Right cardiac atrium (tissue), 5 donors: ENCODE data around the gene TOR2A. TPM values are rescaled to one million over a fixed set of nuclear protein-coding genes. Genes with fewer than 3 reads are reported as not detected.
A peak's percentile ranks its signal among the peaks of the same experiment; 100 is the strongest.
"Not testable (repeated sequence)": the region's sequence is repeated elsewhere in the genome, so short reads cannot be mapped to it uniquely, and the experiment has no call there.

Experiments
- ATAC-seq, 2 donors: fragments of 200-7000 bp; cut with Tn5 transposase; one replicate each; pipeline versions ENCODE4 v1.8.0 to v1.9.1; 2020; ENCODE audit warnings: moderate library complexity in 2 of 2, mild to moderate bottlenecking in 1 of 2
- DNase-seq, 3 donors: peaks; one replicate each; pipeline ENCODE4 v3.0.0-alpha.2; 2020
- H3K27ac ChIP-seq: one replicate; pipeline ENCODE4 v1.5.1; 2013; ENCODE audit warnings: mild to moderate bottlenecking, low read length, control low read depth, moderate library complexity
- H3K27me3 ChIP-seq: one replicate; pipeline ENCODE4 v1.6.1; 2013; ENCODE audit not compliant: control insufficient read depth, insufficient read depth
- H3K4me1 ChIP-seq: one replicate; pipeline ENCODE4 v1.6.1; 2013; ENCODE audit warnings: low read length; ENCODE audit not compliant: control insufficient read depth, insufficient read depth
- H3K4me3 ChIP-seq: one replicate; pipeline ENCODE4 v1.5.1; 2013; ENCODE audit warnings: low read length, control low read depth
- H3K9me3 ChIP-seq: one replicate; pipeline ENCODE4 v1.6.1; 2013; ENCODE audit warnings: low read length; ENCODE audit not compliant: control insufficient read depth
- WGBS: extraction: QIAGEN DNeasy Blood & Tissue Kit; methylation state at CpG from one replicate; pipeline ENCODE4 v1.1.7; 2013; 5-methylcytosine and 5-hydroxymethylcytosine counted together
- intact Hi-C, 4 donors: fragments of 100-400 bp; cut with DNase I; formaldehyde crosslinking; loops; one replicate each; pipeline versions ENCODE4 v1.11.0 to v1.14.0; 2022 to 2023
- polyA plus RNA-seq: library from polyadenylated mRNA; stranded (reverse); fragments of 200-250 nt; gene quantifications from one replicate; pipeline ENCODE4 v1.2.3, GENCODE V29; 2013
- total RNA-seq, 4 donors: library from RNA; stranded (reverse); fragmentation: NEBNext Ultra II Directional; extraction: Animal tissue kit (Norgen Biotek cat#: 25700); gene quantifications; one replicate each; pipeline ENCODE4 v1.2.1, GENCODE V29; 2021
- donor health status: healthy with polysubstance abuse.
- donor health status: DM: no; HTN: yes; CAD: no.
- donor health status: DM: no; HTN: no; CAD: no.
- donor health status: DM: no; HTN: yes; CAD: no; lungs with severe emphysema.
- donor health status: DM: yes; HTN: yes; CAD: no.

TOR2A gene
- total and polyA plus RNA-seq, 5 donors: 3.1 to 3.9 (median 3.7) TPM

DNA sequence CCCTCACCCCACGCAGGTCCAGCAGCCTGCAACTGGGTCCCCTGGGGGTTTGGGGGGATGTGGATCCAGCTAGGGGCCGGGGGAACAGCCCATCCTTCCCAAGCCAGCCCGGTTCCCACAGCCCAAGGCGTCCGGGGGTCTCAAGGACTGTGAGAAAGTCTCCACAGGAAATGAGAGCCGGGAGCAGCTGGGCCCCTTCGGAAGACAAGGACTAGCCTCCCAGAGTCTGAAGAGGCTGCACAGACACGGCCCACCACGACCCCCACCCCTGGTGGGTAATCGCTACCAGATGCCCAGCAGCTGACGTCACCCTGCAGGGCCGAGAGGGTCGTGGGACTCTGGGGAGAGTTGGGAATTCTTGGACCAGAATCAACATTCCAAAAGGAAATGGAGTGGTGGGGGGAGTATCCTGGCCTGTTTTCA, 32.8 kb upstream of the TOR2A start:
- ATAC-seq (no peak), DNase-seq (peak in 2 of 3 donors; percentile 44 to 71)
- 30% methylated on average over 13 of the region's 13 CpGs for WGBS
- H3K4me1 ChIP-seq: peaks cover 2% of the 10 kb centered on the region
- intact Hi-C loops: no loop called here
- no peak overlapping the region for H3K4me3 ChIP-seq
- peak overlapping the region; percentile 65 for H3K27ac ChIP-seq
- H3K27me3 ChIP-seq: no peaks in the 10 kb centered on the region
- no peaks in the 10 kb centered on the region for H3K9me3 ChIP-seq

DNA sequence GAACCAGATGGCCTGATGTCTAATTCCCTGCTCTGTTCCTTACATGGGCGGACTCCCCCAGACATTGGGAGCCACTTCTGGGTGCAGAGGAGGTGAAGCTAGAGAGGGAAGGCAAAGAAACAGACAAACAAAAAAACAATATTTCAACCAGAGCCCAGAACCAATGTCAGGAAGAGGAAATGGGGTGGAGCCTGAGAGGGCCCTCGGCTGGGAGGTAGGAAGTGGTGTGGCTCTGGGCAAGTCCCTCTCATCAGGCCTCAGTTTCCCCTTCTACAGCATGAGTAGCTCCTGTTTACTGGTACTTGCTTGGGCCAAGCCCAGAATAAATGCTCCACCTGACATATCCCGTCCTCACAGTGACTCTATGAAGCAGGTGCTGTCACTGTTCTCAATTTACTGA, 32.3 kb upstream of the TOR2A start:
- intact Hi-C loops: no loop called here
- no peak for ATAC-seq
- H3K9me3 ChIP-seq: no peaks in the 10 kb centered on the region
- WGBS: 56% methylated on average over 3 of the region's 3 CpGs
- peak in 1 of 3 donors; percentile 26 for DNase-seq
- peaks cover 4% of the 10 kb centered on the region for H3K4me1 ChIP-seq
- no peaks in the 10 kb centered on the region for H3K27me3 ChIP-seq
- no peak overlapping the region for H3K4me3 ChIP-seq
- peak overlapping the region; percentile 65 for H3K27ac ChIP-seq

DNA sequence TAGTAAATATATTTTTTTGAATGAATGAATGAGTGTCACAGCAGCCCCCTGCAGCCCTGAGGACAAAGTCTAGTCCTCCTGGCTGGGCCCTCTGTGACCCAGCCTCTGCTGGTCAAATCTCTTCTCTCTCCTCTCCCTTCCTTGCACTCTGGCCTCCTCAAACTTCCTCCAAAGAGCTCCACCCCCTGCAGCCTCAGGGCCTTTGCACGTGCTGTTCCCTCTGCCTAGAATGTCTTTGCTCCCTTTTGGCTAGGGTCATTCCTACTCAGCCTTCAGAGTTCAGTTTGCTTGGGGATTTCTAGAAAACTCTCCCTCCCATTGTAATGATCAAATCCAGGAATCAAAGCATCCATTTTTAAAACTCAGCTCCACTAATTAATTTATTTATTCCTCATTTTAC, 30.3 kb upstream of the TOR2A start:
- Histone ChIP-seq H3K9me3 (no peaks in the 10 kb centered on the region), H3K27ac (peak overlapping the region; percentile 55), H3K4me1 (peaks cover 4% of the 10 kb centered on the region), H3K27me3 (no peaks in the 10 kb centered on the region), H3K4me3 (no peak overlapping the region)
- peak in 1 of 3 donors; percentile 10 for DNase-seq
- WGBS: 68% methylated on average over 1 of the region's 1 CpG
- no peak for ATAC-seq
- intact Hi-C loops: no loop called here

DNA sequence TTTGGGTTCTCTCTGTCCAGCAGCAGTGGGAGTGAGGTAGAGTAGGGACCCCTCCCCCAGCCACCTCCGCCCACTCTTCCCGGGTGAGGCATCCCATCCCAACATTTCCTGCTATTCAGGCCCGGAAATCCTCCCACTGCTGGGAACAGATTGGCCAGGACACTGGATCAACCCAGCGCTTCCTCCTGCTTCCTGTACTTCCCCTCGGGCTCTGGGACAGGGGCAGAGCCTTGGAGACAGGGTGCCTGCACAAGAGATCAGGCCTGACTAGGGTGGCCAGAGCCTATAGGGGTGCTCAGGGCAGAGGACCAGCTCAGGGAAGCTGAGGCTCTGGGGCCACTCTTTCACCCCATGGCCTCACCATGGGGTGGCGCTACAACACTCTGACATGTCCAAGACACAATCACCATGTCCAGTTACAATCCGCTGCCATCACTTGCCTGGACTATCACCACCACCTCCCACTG, 28.9 kb upstream of the TOR2A start:
- intact Hi-C loops: no loop called here
- 30% methylated on average over 7 of the region's 7 CpGs for WGBS
- ATAC-seq: peak; percentile 78 to 82
- Histone ChIP-seq H3K27me3 (no peaks in the 10 kb centered on the region), H3K9me3 (no peaks in the 10 kb centered on the region), H3K4me3 (no peak overlapping the region), H3K4me1 (peaks cover 4% of the 10 kb centered on the region), H3K27ac (peak overlapping the region; percentile 86)
- peak; percentile 81 to 85 (median 81) for DNase-seq

DNA sequence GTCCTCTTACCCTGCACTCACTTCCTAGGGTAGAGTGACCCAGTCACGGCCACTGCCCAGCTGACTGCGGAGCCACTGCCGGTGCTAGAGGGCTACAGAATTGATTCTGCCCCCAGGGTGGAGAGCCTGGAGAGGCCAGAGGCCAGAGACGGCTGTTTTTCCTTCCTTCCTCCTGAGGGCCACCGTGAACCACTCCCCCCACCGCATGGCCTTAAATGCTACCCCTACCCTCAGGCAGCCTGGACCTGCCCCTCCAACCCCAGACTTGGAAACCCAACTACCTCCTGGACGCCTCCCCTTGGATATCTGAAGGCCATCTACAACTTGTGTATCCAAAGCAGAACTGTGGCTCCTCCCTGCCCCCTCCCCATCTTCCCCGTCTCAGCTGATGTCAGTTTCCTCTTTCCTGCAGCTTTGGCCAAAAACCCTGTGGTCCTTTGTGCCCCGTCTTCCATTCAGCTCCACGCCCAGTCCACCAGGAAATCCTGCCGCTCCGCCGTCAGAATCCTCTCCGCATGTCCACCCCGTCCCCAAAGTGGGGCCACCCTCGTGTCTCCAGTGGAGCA, 27.1 kb upstream of the TOR2A start:
- peak overlapping the region; percentile 87 for H3K27ac ChIP-seq
- H3K4me3 ChIP-seq: peak overlapping the region; percentile 36
- no peaks in the 10 kb centered on the region for H3K9me3 ChIP-seq
- ATAC-seq (peak; percentile 80 to 85), DNase-seq (peak; percentile 75 to 86 (median 86))
- 32% methylated on average over 16 of the region's 16 CpGs for WGBS
- peaks cover 4% of the 10 kb centered on the region for H3K4me1 ChIP-seq
- intact Hi-C loops: no loop called here
- H3K27me3 ChIP-seq: no peaks in the 10 kb centered on the region

DNA sequence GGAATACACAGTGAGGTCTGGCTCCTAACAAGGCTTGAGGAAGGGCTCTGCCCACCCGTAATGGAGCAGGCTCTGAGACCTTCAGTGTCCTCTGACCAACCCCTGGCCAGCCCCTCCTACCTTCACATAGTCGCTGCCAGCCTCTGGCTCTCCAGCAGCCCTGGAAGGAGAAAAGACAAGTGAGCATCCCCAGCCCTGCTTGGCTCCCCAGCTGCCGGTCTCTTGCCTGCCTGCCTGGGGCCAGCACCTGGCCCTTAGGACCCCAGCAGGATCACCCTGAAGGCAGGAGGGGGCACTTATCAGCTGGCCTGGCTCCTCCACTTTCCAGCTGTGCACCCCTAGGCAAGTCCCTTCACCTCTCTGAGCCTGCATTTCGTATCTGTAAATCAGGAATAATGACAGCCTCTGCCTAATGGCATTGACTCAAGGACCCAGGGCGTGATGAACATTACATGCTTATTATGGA, 26.4 kb upstream of the TOR2A start:
- peak in 1 of 2 donors; percentile 26 for ATAC-seq
- intact Hi-C loops: no loop called here
- H3K9me3 ChIP-seq: no peaks in the 10 kb centered on the region
- peak overlapping the region; percentile 36 for H3K4me3 ChIP-seq
- peak in 1 of 3 donors; percentile 50 for DNase-seq
- H3K27me3 ChIP-seq: no peaks in the 10 kb centered on the region
- H3K4me1 ChIP-seq: peaks cover 2% of the 10 kb centered on the region
- 52% methylated on average over 5 of the region's 5 CpGs for WGBS
- peak overlapping the region; percentile 87 for H3K27ac ChIP-seq

DNA sequence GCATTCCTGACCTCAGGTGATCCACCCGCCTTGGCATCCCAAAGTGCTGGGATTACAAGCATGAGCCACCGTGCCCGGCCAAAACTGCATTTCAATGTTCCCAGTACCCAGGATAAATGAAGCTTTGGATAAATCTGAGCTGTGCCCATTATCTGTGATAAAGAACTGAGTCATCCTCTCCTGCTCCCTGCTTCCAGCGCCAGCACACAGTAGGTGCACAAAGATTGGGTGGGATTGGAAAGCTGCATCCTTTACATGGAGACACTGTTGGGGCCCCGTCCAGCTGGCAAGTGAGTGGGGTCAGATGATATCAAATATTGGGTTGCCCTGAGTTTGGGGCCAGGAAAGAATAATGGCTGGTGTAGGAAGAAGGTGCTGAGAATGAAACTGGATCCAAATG, 26.0 kb upstream of the TOR2A start:
- ATAC-seq: no peak
- H3K4me3 ChIP-seq: peak overlapping the region; percentile 9
- WGBS: 73% methylated on average over 5 of the region's 5 CpGs
- no peaks in the 10 kb centered on the region for H3K9me3 ChIP-seq
- intact Hi-C loops: no loop called here
- DNase-seq: peak in 1 of 3 donors; percentile 47
- H3K27ac ChIP-seq: peak overlapping the region; percentile 87
- no peaks in the 10 kb centered on the region for H3K27me3 ChIP-seq
- H3K4me1 ChIP-seq: peaks cover 2% of the 10 kb centered on the region

DNA sequence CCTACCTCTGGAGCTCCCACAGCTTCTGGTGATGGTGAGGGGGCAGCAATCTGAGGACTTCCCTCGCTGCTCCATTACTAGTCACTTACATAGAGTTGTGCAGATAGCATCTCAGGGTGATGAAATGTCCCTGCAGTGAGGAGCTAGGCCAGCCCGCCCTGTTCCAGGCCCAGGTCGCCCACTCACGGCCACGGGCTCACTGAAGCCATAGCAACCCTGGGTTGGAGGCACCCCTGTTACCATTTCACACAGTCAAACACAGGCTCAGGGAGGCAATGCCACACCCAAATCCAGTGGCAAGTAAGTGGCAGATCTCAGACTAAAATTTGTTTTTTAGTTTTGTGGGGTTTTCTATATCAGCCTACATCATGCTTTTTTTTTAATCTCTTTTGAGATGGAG, 23.7 kb upstream of the TOR2A start:
- DNase-seq: peak in 1 of 3 donors; percentile 28
- no peaks in the 10 kb centered on the region for H3K27me3 ChIP-seq
- no peak overlapping the region for H3K27ac ChIP-seq
- intact Hi-C loops: no loop called here
- 71% methylated on average over 5 of the region's 5 CpGs for WGBS
- H3K9me3 ChIP-seq: no peaks in the 10 kb centered on the region
- no peak for ATAC-seq
- H3K4me3 ChIP-seq: no peak overlapping the region
- peaks cover 2% of the 10 kb centered on the region for H3K4me1 ChIP-seq

DNA sequence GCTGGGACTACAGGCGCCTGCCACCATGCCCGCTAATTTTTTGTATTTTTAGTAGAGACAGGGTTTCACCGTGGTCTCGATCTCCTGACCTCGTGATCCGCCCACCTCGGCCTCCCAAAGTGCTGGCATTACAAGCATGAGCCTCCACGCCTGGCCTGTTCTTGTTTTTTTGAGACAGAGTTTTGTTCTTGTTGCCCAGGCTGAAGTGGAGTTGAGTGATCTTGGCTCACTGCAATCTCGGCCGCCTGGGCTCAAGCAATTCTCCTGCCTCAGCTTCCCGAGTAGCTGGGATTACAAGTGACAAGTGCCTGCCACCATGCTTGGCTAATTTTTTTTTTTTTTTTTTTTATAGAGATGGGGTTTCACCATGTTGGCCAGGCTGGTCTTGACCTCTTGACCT, 21.7 kb upstream of the TOR2A start:
- DNase-seq: peak in 1 of 3 donors; percentile 11
- intact Hi-C loops, H3K4me3 ChIP-seq, H3K9me3 ChIP-seq, H3K4me1 ChIP-seq, H3K27ac ChIP-seq, ATAC-seq, H3K27me3 ChIP-seq: not testable (repeated sequence)
- 77% methylated on average over 11 of the region's 11 CpGs for WGBS

DNA sequence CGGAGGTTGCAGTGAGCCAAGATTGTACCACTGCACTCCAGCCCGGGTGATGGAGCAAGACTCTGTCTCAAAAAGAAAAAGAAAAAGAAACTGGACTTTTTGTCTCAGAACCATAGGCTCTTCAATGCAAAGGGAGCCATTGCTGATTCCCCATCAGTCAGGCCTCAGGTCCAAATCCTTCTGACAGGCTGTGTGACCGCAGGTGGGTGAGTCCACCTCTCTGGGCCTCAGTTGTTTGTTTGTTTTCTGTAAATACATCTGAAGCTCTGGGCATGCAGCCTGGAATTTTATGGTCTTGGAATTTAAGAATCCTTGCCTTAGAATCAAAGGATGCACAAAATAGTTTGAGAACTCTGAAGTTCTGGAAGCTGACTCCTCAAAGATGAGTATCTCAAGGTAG, 21.1 kb upstream of the TOR2A start:
- peak in 1 of 3 donors; percentile 2 for DNase-seq
- no peaks in the 10 kb centered on the region for H3K4me1 ChIP-seq
- no peak for ATAC-seq
- no peaks in the 10 kb centered on the region for H3K27me3 ChIP-seq
- H3K9me3 ChIP-seq: no peaks in the 10 kb centered on the region
- H3K27ac ChIP-seq: no peak overlapping the region
- H3K4me3 ChIP-seq: no peak overlapping the region
- intact Hi-C loops: no loop called here
- WGBS: 90% methylated on average over 3 of the region's 3 CpGs

DNA sequence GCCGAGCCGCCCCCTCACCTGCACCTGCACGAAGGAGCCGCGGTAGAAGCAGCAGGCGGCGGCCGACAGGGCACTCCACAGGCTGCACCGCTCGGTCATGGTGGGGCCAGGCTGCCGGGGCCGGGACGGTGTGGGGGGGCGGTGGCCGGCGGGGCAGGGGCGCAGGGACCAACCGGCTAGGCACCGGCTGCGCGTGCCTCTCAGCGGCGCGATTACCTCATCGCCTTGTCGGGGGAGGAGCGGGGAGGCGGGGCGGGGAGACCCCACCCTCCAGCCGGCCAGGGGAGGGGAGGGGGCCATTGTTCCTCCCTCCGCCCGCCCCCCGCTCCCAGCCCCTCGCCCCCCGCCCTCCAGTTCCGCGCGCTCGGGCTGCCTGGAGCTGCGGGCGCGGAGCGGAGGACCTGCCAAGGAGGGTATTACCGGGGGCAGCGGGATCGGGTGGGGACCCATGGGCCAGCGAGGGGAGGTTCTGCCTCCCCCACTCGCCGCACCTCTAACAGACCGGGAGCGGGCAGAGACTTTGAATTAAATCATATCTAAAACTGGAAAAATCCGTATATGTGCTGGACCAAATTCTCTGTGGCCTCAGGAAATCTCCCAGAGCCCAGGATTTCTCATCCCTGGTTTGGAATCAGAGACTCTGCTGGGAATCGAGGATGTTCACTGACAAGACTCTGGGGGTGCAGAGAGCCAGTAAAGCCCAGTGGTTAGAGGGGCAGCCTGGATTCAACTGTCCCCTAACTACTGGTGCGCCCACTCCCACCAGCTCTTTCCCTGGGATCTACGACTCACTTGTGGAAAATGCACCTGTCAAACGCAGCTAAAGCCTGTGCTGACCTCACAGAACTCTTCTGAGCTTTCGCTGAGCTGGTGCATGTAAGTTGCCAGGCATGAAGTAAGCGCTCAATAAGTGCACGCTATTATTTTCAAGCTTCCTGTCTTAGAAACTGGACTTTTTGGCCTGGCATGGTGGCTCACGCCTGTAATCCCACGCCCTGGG, 20.3 kb upstream of the TOR2A start:
- peak overlapping the region; percentile 32 for H3K4me3 ChIP-seq

More for the DNA sequence above, 20.3 kb upstream of the TOR2A start:
- Histone ChIP-seq H3K9me3 (no peaks in the 10 kb centered on the region), H3K27me3 (no peaks in the 10 kb centered on the region), H3K27ac (no peak overlapping the region), H3K4me1 (no peaks in the 10 kb centered on the region)
- DNase-seq: peak in 1 of 3 donors; percentile 57
- intact Hi-C loops: no loop called here
- peak; percentile 48 to 70 for ATAC-seq
- 19% methylated on average over 60 of the region's 61 CpGs for WGBS
